ENCODE measurements around the gene NAA25. TPM values are rescaled to one million over a fixed set of nuclear protein-coding genes. Genes with fewer than 3 reads are reported as not detected.

NAA25 gene
- total RNA-seq, 1 experiment from 2014 or later, result 41.0 TPM

DNA sequence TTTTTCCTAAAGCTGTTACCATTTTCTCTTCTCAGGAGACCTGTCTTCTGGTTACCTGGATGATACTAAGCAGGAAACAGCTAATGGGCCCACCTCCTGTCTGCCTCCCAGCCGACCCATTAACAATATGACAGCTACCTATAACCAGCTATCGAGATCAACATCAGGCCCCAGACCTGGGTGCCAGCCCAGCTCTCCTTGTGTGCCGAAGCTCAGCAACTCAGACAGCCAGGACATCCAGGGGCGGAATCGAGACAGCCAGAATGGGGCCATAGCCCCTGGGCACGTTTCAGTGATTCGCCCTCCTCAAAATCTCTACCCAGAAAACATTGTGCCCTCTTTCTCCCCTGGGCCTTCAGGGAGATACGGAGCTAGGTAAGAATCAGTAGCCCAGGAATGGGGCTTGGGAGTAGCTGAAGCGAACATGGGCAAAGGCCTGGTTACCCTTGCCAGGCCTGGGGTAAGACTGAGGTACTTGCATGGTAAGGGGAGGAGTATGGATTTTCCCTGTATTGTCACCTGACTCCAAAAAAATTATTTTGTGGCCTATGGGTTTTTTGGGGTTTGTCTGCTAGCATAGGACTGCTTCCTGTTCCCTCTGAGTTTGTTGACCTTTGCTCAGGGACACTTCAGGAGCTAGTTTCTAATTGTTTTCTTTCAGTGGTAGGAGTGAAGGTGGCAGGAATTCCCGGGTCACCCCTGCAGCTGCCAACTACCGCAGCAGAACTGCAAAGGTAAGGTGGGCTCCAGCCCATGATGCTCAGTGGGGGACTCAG is 43.4 kb upstream of the NAA25 start:
- peaks cover 23% of the 10 kb centered on the region for H3K4me1 ChIP-seq
- POLR2A ChIA-PET, result interaction anchor here (0.6 kb wide), 1 partner anchor 134 kb away, joined by 3 read pairs; no protein-coding TSS in a partner anchor
- H3K36me3 ChIP-seq (ENCODE audit: control insufficient read depth, insufficient read depth, low read length), result peaks cover 6% of the 10 kb centered on the region
- Mint-ChIP-seq H3K27me3 (ENCODE audit: insufficient read depth, unreplicated experiment) (no peaks in the 10 kb centered on the region), H3K27ac (ENCODE audit: unreplicated experiment) (no peak overlapping the region), H3K4me3 (ENCODE audit: unreplicated experiment) (no peak overlapping the region), H3K4me1 (ENCODE audit: low read depth, unreplicated experiment) (peaks cover 20% of the 10 kb centered on the region), H3K9me3 (ENCODE audit: unreplicated experiment) (peaks cover 14% of the 10 kb centered on the region), H3K36me3 (ENCODE audit: insufficient read depth, unreplicated experiment) (peaks cover 66% of the 10 kb centered on the region)
- BruUV-seq (replicated peaks), result no TSS peak
- intact Hi-C loops (cut with micrococcal nuclease; ENCODE audit: unreplicated experiment), result no loop called here
- no peak for TF ChIP-seq CTCF (IDR thresholded peaks at IDR 0.05; ENCODE audit: insufficient read depth in 1 of 2, low read depth in 1 of 2, low read length in 1 of 2, severe bottlenecking in 1 of 2, unreplicated experiment in 1 of 2)
- no peak for DNase-seq
- no peak overlapping the region for H3K4me3 ChIP-seq (ENCODE audit: low read depth, low read length)
- no peaks in the 10 kb centered on the region for H3K9me3 ChIP-seq
- CTCF ChIA-PET, result no interaction called here
- no peaks in the 10 kb centered on the region for H3K27me3 ChIP-seq (replicated peaks; ENCODE audit: control insufficient read depth, insufficient read depth, low read length)

- H3K4me3 Mint-ChIP-seq (ENCODE audit: unreplicated experiment), result peak overlapping the region; percentile 45
- peaks cover 74% of the 10 kb centered on the region for H3K36me3 Mint-ChIP-seq (ENCODE audit: insufficient read depth, unreplicated experiment)
- no peaks in the 10 kb centered on the region for H3K27me3 Mint-ChIP-seq (ENCODE audit: insufficient read depth, unreplicated experiment)
- BruUV-seq (replicated peaks), result no TSS peak
- Histone ChIP-seq H3K9me3 (no peaks in the 10 kb centered on the region), H3K4me3 (ENCODE audit: low read depth, low read length) (no peak overlapping the region), H3K36me3 (ENCODE audit: control insufficient read depth, insufficient read depth, low read length) (peaks cover 6% of the 10 kb centered on the region), H3K27me3 (replicated peaks; ENCODE audit: control insufficient read depth, insufficient read depth, low read length) (no peaks in the 10 kb centered on the region), H3K4me1 (peaks cover 23% of the 10 kb centered on the region)
- peak; percentile 83 to 86 for DNase-seq
- H3K9me3 Mint-ChIP-seq (ENCODE audit: unreplicated experiment), result no peaks in the 10 kb centered on the region
- POLR2A ChIA-PET, result no interaction called here
- intact Hi-C loops (cut with micrococcal nuclease; ENCODE audit: unreplicated experiment), result no loop called here
- peaks cover 20% of the 10 kb centered on the region for H3K4me1 Mint-ChIP-seq (ENCODE audit: low read depth, unreplicated experiment)
- peak overlapping the region; percentile 81 for H3K27ac Mint-ChIP-seq (ENCODE audit: unreplicated experiment)
- TF ChIP-seq CTCF (IDR thresholded peaks at IDR 0.05; ENCODE audit: insufficient read depth in 1 of 2, low read depth in 1 of 2, low read length in 1 of 2, severe bottlenecking in 1 of 2, unreplicated experiment in 1 of 2), result no peak
- CTCF ChIA-PET, result interaction anchor here (0.6 kb wide), 1 partner anchor 881 kb away, joined by 4 read pairs; no protein-coding TSS in a partner anchor
Measured at GRCh38 chr12:112149596-112149995, 41.0 kb upstream of the NAA25 start.

DNA sequence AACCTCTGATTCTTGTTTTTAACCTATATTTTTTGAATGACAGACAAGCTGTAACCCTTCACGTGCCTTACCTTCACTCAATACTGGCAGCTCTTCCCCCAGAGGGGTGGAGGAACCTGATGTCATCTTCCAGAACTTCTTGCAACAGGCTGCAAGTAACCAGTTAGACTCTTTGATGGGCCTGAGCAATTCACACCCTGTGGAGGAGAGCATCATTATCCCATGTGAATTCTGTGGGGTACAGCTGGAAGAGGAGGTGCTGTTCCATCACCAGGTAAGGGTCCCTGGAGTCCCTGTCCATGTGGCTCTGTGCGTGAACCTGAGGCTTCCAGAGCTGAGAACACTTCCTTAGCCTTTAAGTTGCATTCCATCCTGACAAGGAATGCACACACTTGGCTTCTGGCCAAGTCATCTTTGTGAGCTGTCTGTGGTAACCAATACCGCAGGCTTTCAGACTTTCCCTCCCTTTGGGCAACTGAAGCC is 39.5 kb upstream of the NAA25 start:
- Histone ChIP-seq H3K9me3 (no peaks in the 10 kb centered on the region), H3K27me3 (replicated peaks; ENCODE audit: control insufficient read depth, insufficient read depth, low read length) (no peaks in the 10 kb centered on the region), H3K36me3 (ENCODE audit: control insufficient read depth, insufficient read depth, low read length) (peaks cover 6% of the 10 kb centered on the region), H3K4me3 (ENCODE audit: low read depth, low read length) (no peak overlapping the region), H3K4me1 (peaks cover 23% of the 10 kb centered on the region)
- intact Hi-C loops (cut with micrococcal nuclease; ENCODE audit: unreplicated experiment), result no loop called here
- Mint-ChIP-seq H3K9me3 (ENCODE audit: unreplicated experiment) (no peaks in the 10 kb centered on the region), H3K36me3 (ENCODE audit: insufficient read depth, unreplicated experiment) (peaks cover 76% of the 10 kb centered on the region), H3K4me1 (ENCODE audit: low read depth, unreplicated experiment) (peaks cover 20% of the 10 kb centered on the region), H3K27me3 (ENCODE audit: insufficient read depth, unreplicated experiment) (no peaks in the 10 kb centered on the region), H3K4me3 (ENCODE audit: unreplicated experiment) (no peak overlapping the region), H3K27ac (ENCODE audit: unreplicated experiment) (peak overlapping the region; percentile 91)
- CTCF ChIA-PET, result no interaction called here
- DNase-seq, result no peak
- no peak for TF ChIP-seq CTCF (IDR thresholded peaks at IDR 0.05; ENCODE audit: insufficient read depth in 1 of 2, low read depth in 1 of 2, low read length in 1 of 2, severe bottlenecking in 1 of 2, unreplicated experiment in 1 of 2)
- POLR2A ChIA-PET, result no interaction called here
- BruUV-seq (replicated peaks), result no TSS peak
